ENCODE data around the gene RRP15.

- no peak for TF ChIP-seq EZH2 (IDR thresholded peaks at IDR 0.05; ENCODE audit: low read length, unreplicated experiment)
- TF ChIP-seq CTCF (conservative IDR thresholded peaks at IDR 0.05; ENCODE audit: low read depth, low read length): no peak
Observed at GRCh38 chr1:218255090-218255489, 30.0 kb upstream of the RRP15 start.

Measured in PC-3 (cell line).